ENCODE measurements around the gene WBP1L.

- TF ChIP-seq POLR2A (IDR thresholded peaks at IDR 0.05; ENCODE audit: low read length) (no peak), GATA1 (IDR thresholded peaks at IDR 0.05; ENCODE audit: low read depth, low read length) (no peak)
Measured at GRCh38 chr10:102729029-102730026, 14.4 kb upstream of the WBP1L start.

All from erythroblast (primary cell).